GM18951 (cell line): ENCODE data around the gene NCAPD3.
"Not testable (repeated sequence)": the region's sequence is repeated elsewhere in the genome, so short reads cannot be mapped to it uniquely, and the experiment has no call there.

ENCODE experiments used
- POLR2A ChIP-seq: IDR thresholded peaks from 4 replicates; pipeline ENCODE4 v1.6.1; 2011; ENCODE audit warnings: mild to moderate bottlenecking; ENCODE audit not compliant: insufficient read length, insufficient read depth; ENCODE audit errors: extremely low read depth
- in situ Hi-C: fragments of 300-500 bp; cut with MboI; formaldehyde crosslinking; loops from one replicate; pipeline ENCODE4 v1.12.0; 2022; ENCODE audit warnings: low sequenced_read_pairs, mixed read lengths, inconsistent platforms; ENCODE audit not compliant: unreplicated experiment

Gene NCAPD3

GRCh38 chr11:134138376-134138775 lies 85.4 kb downstream of the NCAPD3 start:
- in situ Hi-C loops, result no loop called here
- TF ChIP-seq POLR2A, result no peak

GRCh38 chr11:134134167-134134566 lies 89.6 kb downstream of the NCAPD3 start:
- in situ Hi-C loops, result no loop called here
- no peak for TF ChIP-seq POLR2A

- in situ Hi-C loops, result no loop called here
- no peak for TF ChIP-seq POLR2A
Observed at GRCh38 chr11:134132808-134133207, 91.0 kb downstream of the NCAPD3 start.

GRCh38 chr11:134131628-134132244 lies 92.0 kb downstream of the NCAPD3 start:
- in situ Hi-C loops, result no loop called here
- TF ChIP-seq POLR2A, result no peak

GRCh38 chr11:134126217-134126822 lies 97.4 kb downstream of the NCAPD3 start:
- TF ChIP-seq POLR2A, result no peak
- in situ Hi-C loops, result no loop called here

GRCh38 chr11:134125507-134125906 lies 98.3 kb downstream of the NCAPD3 start:
- no peak for TF ChIP-seq POLR2A
- in situ Hi-C loops, result no loop called here

GRCh38 chr11:134124660-134125451 lies 98.9 kb downstream of the NCAPD3 start:
- in situ Hi-C loops, result no loop called here
- TF ChIP-seq POLR2A, result no peak

GRCh38 chr11:134120921-134121526 lies 102.7 kb downstream of the NCAPD3 start:
- in situ Hi-C loops, result no loop called here
- TF ChIP-seq POLR2A, result no peak

GRCh38 chr11:134120143-134120850 lies 103.5 kb downstream of the NCAPD3 start:
- TF ChIP-seq POLR2A, result no peak
- in situ Hi-C loops, result no loop called here

- in situ Hi-C loops, result no loop called here
- no peak for TF ChIP-seq POLR2A
Observed at GRCh38 chr11:134119094-134119493, 104.7 kb downstream of the NCAPD3 start.

GRCh38 chr11:134118006-134118405 lies 105.8 kb downstream of the NCAPD3 start:
- TF ChIP-seq POLR2A, result no peak
- in situ Hi-C loops, result no loop called here

GRCh38 chr11:134116210-134116609 lies 107.6 kb downstream of the NCAPD3 start:
- in situ Hi-C loops, result no loop called here
- TF ChIP-seq POLR2A, result no peak

GRCh38 chr11:134113787-134114186 lies 110.0 kb downstream of the NCAPD3 start:
- in situ Hi-C loops, result not testable (repeated sequence)

- in situ Hi-C loops, result no loop called here
- TF ChIP-seq POLR2A, result no peak
Observed at GRCh38 chr11:134110252-134110815, 113.4 kb downstream of the NCAPD3 start.
